Measurements from ENCODE around the gene RBM19. TPM values are rescaled to one million over a fixed set of nuclear protein-coding genes. Genes with fewer than 3 reads are reported as not detected.

The RBM19 gene
- total RNA-seq, 1 donor, result 22.6 TPM

GRCh38 chr12:113854385-113855142 is 111.6 kb downstream of the RBM19 start:
- no peak for TF ChIP-seq CTCF (IDR thresholded peaks at IDR 0.05; ENCODE audit: insufficient read depth, low read length)
- H3K4me3 ChIP-seq (ENCODE audit: low read depth, low read length), result no peak overlapping the region
- DNase-seq (ENCODE audit: low read depth), result no peak

- no peak for DNase-seq (ENCODE audit: low read depth)
- no peak for TF ChIP-seq CTCF (IDR thresholded peaks at IDR 0.05; ENCODE audit: insufficient read depth, low read length)
These were observed 112.6 kb downstream of the RBM19 start for GRCh38 chr12:113853491-113853890.

GRCh38 chr12:113852695-113853490 is 113.2 kb downstream of the RBM19 start:
- no peak for DNase-seq (ENCODE audit: low read depth)
- TF ChIP-seq CTCF (IDR thresholded peaks at IDR 0.05; ENCODE audit: insufficient read depth, low read length), result no peak

More at GRCh38 chr12:113853491-113853890, 112.6 kb downstream of the RBM19 start:
- H3K4me3 ChIP-seq (ENCODE audit: low read depth, low read length), result no peak overlapping the region

GRCh38 chr12:113852264-113852663 is 113.9 kb downstream of the RBM19 start:
- DNase-seq (ENCODE audit: low read depth), result no peak
- TF ChIP-seq CTCF (IDR thresholded peaks at IDR 0.05; ENCODE audit: insufficient read depth, low read length), result no peak
- no peak overlapping the region for H3K4me3 ChIP-seq (ENCODE audit: low read depth, low read length)

More at GRCh38 chr12:113852695-113853490, 113.2 kb downstream of the RBM19 start:
- no peak overlapping the region for H3K4me3 ChIP-seq (ENCODE audit: low read depth, low read length)

- peak; percentile 38 for DNase-seq (ENCODE audit: low read depth)
- no peak overlapping the region for H3K4me3 ChIP-seq (ENCODE audit: low read depth, low read length)
- no peak for TF ChIP-seq CTCF (IDR thresholded peaks at IDR 0.05; ENCODE audit: insufficient read depth, low read length)
These were observed 115.6 kb downstream of the RBM19 start for GRCh38 chr12:113850309-113851056.

GRCh38 chr12:113847856-113848255 is 118.3 kb downstream of the RBM19 start:
- no peak for TF ChIP-seq CTCF (IDR thresholded peaks at IDR 0.05; ENCODE audit: insufficient read depth, low read length)
- H3K4me3 ChIP-seq (ENCODE audit: low read depth, low read length), result no peak overlapping the region
- no peak for DNase-seq (ENCODE audit: low read depth)

Measured in fibroblast of the aortic adventitia (primary cell).